Gastroesophageal sphincter (tissue), 3 donors: Measurements from ENCODE around the gene TNIP2.

Source experiments
- CTCF ChIP-seq, 4 experiments: fragments of 200-600 bp in 2 of 4; fragments of 450-650 bp in 2 of 4; sonication (generic) in 1 of 4; IDR thresholded peaks; one replicate each; pipeline ENCODE4 v1.5.1; 2017 to 2019; ENCODE audit warnings: antibody characterized with exemption in 4 of 4, mild to moderate bottlenecking in 2 of 4, moderate library complexity in 2 of 4
- EP300 ChIP-seq: sonication (generic); formaldehyde crosslinking; IDR thresholded peaks from one replicate; pipeline ENCODE4 v1.6.1; 2017; ENCODE audit warnings: antibody characterized with exemption, mild to moderate bottlenecking
- POLR2A ChIP-seq, 2 donors: fragments of 450-650 bp; IDR thresholded peaks; one replicate each; pipeline ENCODE4 v1.6.1; 2017; ENCODE audit warnings: antibody characterized with exemption in 2 of 2, mild to moderate bottlenecking in 2 of 2, moderate library complexity in 1 of 2
- POLR2AphosphoS5 ChIP-seq: sonication (generic); formaldehyde crosslinking; IDR thresholded peaks from one replicate; pipeline ENCODE4 v1.6.1; 2017; ENCODE audit warnings: antibody characterized with exemption

- TF ChIP-seq POLR2A (IDR thresholded peaks at IDR 0.05) (no peak), CTCF (IDR thresholded peaks at IDR 0.05) (no peak), POLR2AphosphoS5 (no peak), EP300 (no peak)
Observed at GRCh38 chr4:2799971-2800690, 44.0 kb upstream of the TNIP2 start.
